CD4-positive, CD25-positive, alpha-beta regulatory T cell (primary cell): ENCODE data around the gene YEATS2. TPM values are rescaled to one million over a fixed set of nuclear protein-coding genes. Genes with fewer than 3 reads are reported as not detected.

ENCODE experiments used
- ATAC-seq, 2 donors: fragments of 150-1000 bp; cut with Tn5 transposase; one replicate each; pipeline ENCODE4 v1.10.0; 2021; ENCODE audit warnings: low read depth in 2 of 2, moderate number of reproducible peaks in 2 of 2, moderate library complexity in 1 of 2
- DNase-seq, 3 donors: peaks; one replicate each; pipeline versions ENCODE4 v3.0.0 to v3.0.0-alpha.2; 2012 to 2022; ENCODE audit warnings: mixed read lengths in 1 of 3
- H3K27ac ChIP-seq: one replicate; pipeline ENCODE4 v1.7.0; 2013; ENCODE audit warnings: mild to moderate bottlenecking, low read length; ENCODE audit not compliant: insufficient read depth, poor library complexity, severe bottlenecking
- H3K27me3 ChIP-seq: one replicate; pipeline ENCODE4 v1.7.0; 2013; ENCODE audit warnings: low read length; ENCODE audit not compliant: control insufficient read depth, insufficient read depth
- H3K36me3 ChIP-seq: one replicate; pipeline ENCODE4 v1.7.0; 2013; ENCODE audit warnings: mild to moderate bottlenecking, low read length, moderate library complexity; ENCODE audit not compliant: control insufficient read depth, insufficient read depth
- H3K4me1 ChIP-seq: 2 replicates; pipeline ENCODE4 v1.7.0; 2013; ENCODE audit warnings: mild to moderate bottlenecking, low read length; ENCODE audit not compliant: insufficient read depth, control insufficient read depth, poor library complexity, severe bottlenecking
- H3K4me3 ChIP-seq: one replicate; pipeline ENCODE4 v1.7.0; 2013; ENCODE audit warnings: low read depth, mild to moderate bottlenecking, low read length, moderate library complexity
- H3K9me3 ChIP-seq, 2 experiments: 1 replicate in 1 of 2; 2 replicates in 1 of 2; pipeline ENCODE4 v1.7.0; 2013; ENCODE audit warnings: low read length in 2 of 2, mild to moderate bottlenecking in 1 of 2, moderate library complexity in 1 of 2; ENCODE audit not compliant: control insufficient read depth in 2 of 2
- H3K27ac Mint-ChIP-seq, 3 donors: one replicate each; pipeline ENCODE4 v1.8.0; 2020 to 2022; ENCODE audit warnings: mild to moderate bottlenecking in 3 of 3, mixed read lengths in 3 of 3, moderate library complexity in 2 of 3
- H3K27me3 Mint-ChIP-seq: one replicate; pipeline ENCODE4 v1.8.0; 2022; ENCODE audit warnings: mild to moderate bottlenecking, mixed read lengths
- H3K36me3 Mint-ChIP-seq: one replicate; pipeline ENCODE4 v1.8.0; 2020; ENCODE audit warnings: mixed read lengths
- H3K4me1 Mint-ChIP-seq, 4 donors: one replicate each; pipeline ENCODE4 v1.8.0; 2020 to 2022; ENCODE audit warnings: mixed read lengths in 4 of 4, mild to moderate bottlenecking in 1 of 4
- H3K4me3 Mint-ChIP-seq, 4 donors: one replicate each; pipeline ENCODE4 v1.8.0; 2020 to 2022; ENCODE audit warnings: mild to moderate bottlenecking in 4 of 4, mixed read lengths in 4 of 4, moderate library complexity in 3 of 4
- H3K9me3 Mint-ChIP-seq, 7 donors: one replicate each; pipeline ENCODE4 v1.8.0; 2020 to 2022; ENCODE audit warnings: mixed read lengths in 7 of 7, mild to moderate bottlenecking in 3 of 7, moderate library complexity in 2 of 7
- polyA plus RNA-seq, 4 donors: library from polyadenylated mRNA; unstranded; fragments of 300-500 nt; fragmentation: Illumina TruSeq; gene quantifications; one replicate each; pipeline ENCODE4 v1.2.3, GENCODE V29; 2021
- total RNA-seq: library from RNA; stranded (reverse); gene quantifications from one replicate; pipeline ENCODE4 v1.2.3, GENCODE V29; 2022

Gene YEATS2
- total and polyA plus RNA-seq, 5 donors from 2014 or later, result 2.6 to 31.8 (median 3.5) TPM

DNA sequence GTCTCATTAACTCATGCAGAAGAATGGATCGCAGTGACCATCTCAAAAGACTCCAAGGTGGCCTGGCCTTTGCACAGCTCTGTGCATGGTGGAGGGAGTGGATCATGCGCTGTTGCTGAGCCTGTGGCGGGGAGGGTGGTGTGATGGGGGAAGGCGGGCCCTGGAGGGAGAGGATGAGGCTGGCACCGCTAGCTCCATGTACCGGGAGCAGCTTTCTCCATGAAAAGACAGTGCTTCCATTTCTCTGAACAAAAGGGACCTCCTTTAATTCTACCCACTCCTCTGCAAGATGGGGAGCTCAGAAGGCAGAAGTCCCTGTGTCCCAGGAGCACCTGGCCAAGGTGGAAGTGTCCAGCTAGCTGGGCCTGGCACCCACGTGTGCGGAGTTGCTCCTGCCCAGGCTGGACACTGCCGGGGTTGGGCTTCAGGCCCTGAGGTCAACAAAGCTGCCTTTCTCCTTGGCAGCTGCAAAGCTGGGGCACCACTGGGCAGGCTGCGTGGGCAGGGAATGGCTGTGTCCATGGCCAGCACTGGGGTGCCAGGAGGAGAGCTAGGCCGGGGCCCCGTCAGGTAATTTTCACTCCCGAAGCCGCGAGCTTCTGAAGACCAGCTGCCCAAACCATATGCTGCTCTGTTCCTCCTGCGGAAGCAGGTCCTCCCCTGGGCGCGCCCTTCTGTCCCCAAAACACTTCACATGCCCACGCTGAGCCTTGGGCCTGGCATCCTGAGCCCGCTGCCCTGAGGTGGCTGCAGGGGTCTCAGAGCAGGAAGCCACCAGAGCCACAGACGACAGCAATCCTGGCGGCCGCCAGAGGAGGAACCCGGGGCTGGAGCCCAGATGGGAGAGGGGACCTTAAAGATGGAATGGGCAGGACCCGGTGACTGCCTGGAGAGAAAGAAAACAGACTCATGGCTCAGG, 121.4 kb downstream of the YEATS2 start:
- peaks cover 3% of the 10 kb centered on the region for H3K27me3 ChIP-seq
- H3K36me3 ChIP-seq, result no peaks in the 10 kb centered on the region
- H3K9me3 Mint-ChIP-seq, result no peaks in the 10 kb centered on the region
- H3K4me1 ChIP-seq, result peaks cover 6% of the 10 kb centered on the region
- peaks cover 2 to 17% (median 6%) of the 10 kb centered on the region in 4 donors for H3K4me1 Mint-ChIP-seq
- ATAC-seq, result no peak
- no peak overlapping the region for H3K27ac ChIP-seq
- H3K4me3 ChIP-seq, result no peak overlapping the region
- H3K27ac Mint-ChIP-seq, result no peak overlapping the region
- peaks cover 4% of the 10 kb centered on the region for H3K36me3 Mint-ChIP-seq
- no peaks in the 10 kb centered on the region for H3K9me3 ChIP-seq
- H3K4me3 Mint-ChIP-seq, result no peak overlapping the region
- DNase-seq, result no peak
- H3K27me3 Mint-ChIP-seq, result peaks cover 9% of the 10 kb centered on the region

DNA sequence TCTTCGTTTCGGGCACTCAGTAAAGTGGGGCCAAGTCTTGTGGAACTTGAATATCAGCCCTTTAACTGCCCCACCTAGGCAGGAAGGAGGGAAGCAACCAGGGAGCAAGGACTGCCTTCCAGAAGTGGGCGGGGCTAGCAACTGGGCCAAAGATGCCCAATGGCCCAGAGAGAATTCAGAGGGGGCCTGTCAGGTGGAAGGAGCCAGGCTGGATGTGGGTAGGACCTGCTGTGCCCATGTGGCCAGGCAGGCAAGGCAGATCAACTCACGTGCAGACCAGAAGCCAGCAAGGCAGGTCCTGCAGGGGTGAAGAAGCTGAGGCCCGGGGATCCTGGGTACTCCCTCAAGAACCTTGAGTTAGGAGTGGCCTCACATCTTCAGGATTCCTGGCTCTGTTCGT, 122.2 kb downstream of the YEATS2 start:
- H3K4me1 ChIP-seq, result peaks cover 14% of the 10 kb centered on the region
- ATAC-seq (no peak), DNase-seq (no peak)
- Mint-ChIP-seq H3K27me3 (peaks cover 14% of the 10 kb centered on the region), H3K9me3 (no peaks in the 10 kb centered on the region), H3K27ac (no peak overlapping the region), H3K4me1 (peaks cover 8 to 17% (median 12%) of the 10 kb centered on the region in 4 donors), H3K36me3 (peaks cover 4% of the 10 kb centered on the region), H3K4me3 (peak overlapping the region in 1 of 4 donors; percentile 64)
- H3K27ac ChIP-seq, result no peak overlapping the region
- H3K9me3 ChIP-seq, result no peaks in the 10 kb centered on the region
- peaks cover 6% of the 10 kb centered on the region for H3K27me3 ChIP-seq
- H3K36me3 ChIP-seq, result no peaks in the 10 kb centered on the region
- H3K4me3 ChIP-seq, result no peak overlapping the region

DNA sequence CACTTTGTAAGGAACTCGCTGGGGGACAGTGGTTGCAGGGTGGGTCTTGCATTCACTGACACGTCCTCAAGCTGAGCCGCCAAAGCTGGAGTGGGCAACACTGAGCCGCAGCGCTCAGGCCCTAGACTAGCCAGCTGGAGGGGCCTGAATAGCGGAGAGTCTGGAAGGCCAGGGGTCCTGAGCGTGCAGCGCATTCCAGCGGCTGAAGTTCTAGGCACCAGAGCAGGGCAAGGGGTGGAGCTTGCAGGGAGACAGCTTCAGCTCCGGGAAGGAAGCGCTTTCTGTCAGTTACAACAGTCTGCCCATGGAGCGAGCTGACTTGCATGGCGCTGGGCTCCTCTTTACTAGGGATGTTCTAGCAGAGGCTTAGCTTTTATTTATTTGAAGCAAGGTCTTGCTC, 125.0 kb downstream of the YEATS2 start:
- Histone ChIP-seq H3K27ac (no peak overlapping the region), H3K9me3 (no peaks in the 10 kb centered on the region), H3K27me3 (peaks cover 6% of the 10 kb centered on the region), H3K36me3 (no peaks in the 10 kb centered on the region), H3K4me1 (peaks cover 15% of the 10 kb centered on the region), H3K4me3 (no peak overlapping the region)
- Mint-ChIP-seq H3K36me3 (peaks cover 3% of the 10 kb centered on the region), H3K4me1 (peaks cover 8 to 22% (median 13%) of the 10 kb centered on the region in 4 donors), H3K27me3 (peaks cover 20% of the 10 kb centered on the region), H3K4me3 (no peak overlapping the region), H3K27ac (no peak overlapping the region), H3K9me3 (no peaks in the 10 kb centered on the region)
- DNase-seq (no peak), ATAC-seq (no peak)

DNA sequence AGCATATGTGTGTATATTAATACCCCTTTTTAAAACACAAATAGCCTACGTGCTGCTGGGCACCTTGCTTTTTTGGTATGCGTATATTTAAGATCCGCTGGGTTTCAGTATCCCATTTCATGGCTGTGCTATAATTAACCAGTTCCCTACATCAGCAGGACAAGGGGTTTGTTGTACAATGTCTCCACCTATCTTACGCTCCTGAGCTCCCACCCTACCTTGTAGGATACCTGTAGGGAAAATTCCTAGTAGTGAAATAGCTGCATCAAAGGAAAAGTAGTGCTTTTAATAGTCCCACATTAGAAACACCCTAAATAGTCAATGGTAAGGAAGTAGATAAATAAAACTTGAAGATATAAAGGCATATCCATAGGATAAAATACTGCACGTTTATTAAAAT, 126.4 kb downstream of the YEATS2 start:
- H3K27ac Mint-ChIP-seq, result peak overlapping the region in 1 of 3 donors; percentile 55

DNA sequence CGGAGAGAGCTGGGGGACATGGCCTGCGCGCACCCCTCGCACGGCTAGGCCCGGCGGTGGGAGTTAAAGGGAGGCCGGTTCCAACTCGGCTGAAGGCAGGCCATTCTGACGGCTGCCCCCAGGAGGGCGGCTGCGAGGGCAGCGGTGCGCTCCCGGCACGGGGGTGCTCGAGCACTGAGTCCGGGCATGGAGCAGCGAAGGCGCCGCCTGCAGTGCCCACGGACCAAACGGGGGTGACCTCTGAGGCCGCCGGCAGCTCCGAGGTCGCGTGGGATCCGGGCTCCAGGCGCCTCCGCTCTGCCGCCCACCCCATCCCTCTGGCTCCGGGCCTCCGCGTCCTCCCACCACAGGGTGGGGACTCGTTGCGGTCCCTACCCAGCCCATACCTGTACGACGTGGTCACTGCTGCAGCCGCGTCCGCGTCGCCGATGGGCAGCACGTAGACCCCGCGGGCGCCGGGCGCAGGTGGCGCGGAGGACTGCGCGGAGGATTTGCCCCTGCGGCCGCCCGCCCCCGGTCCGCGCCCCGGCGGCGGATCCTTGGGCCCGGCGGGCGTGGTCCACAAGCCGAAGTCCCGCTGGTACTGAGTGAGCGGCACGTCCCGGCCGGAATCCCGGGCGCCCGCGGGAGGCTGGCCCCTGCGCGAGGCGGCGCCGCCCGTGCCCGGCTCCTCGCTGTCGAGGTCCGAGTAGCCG, 127.3 kb downstream of the YEATS2 start:
- no peak overlapping the region for H3K27ac ChIP-seq
- peaks cover 20% of the 10 kb centered on the region for H3K36me3 Mint-ChIP-seq
- H3K36me3 ChIP-seq, result peaks cover 14% of the 10 kb centered on the region
- no peak overlapping the region for H3K27ac Mint-ChIP-seq
- H3K4me3 Mint-ChIP-seq, result peak overlapping the region; percentile 71 to 86 (median 80)
- H3K27me3 ChIP-seq, result peaks cover 6% of the 10 kb centered on the region
- H3K9me3 ChIP-seq, result no peaks in the 10 kb centered on the region
- H3K27me3 Mint-ChIP-seq, result peaks cover 20% of the 10 kb centered on the region
- H3K4me1 ChIP-seq, result peaks cover 15% of the 10 kb centered on the region
- DNase-seq (peak in 2 of 3 donors; percentile 9 to 28), ATAC-seq (peak; percentile 26 to 28)
- H3K9me3 Mint-ChIP-seq, result no peaks in the 10 kb centered on the region
- peaks cover 8 to 22% (median 13%) of the 10 kb centered on the region in 4 donors for H3K4me1 Mint-ChIP-seq
- H3K4me3 ChIP-seq, result no peak overlapping the region

More for the DNA sequence above, 126.4 kb downstream of the YEATS2 start:
- no peak for DNase-seq
- H3K27me3 ChIP-seq, result peaks cover 6% of the 10 kb centered on the region
- no peak overlapping the region for H3K27ac ChIP-seq
- peak overlapping the region; percentile 48 for H3K4me3 ChIP-seq
- no peak for ATAC-seq
- Mint-ChIP-seq H3K4me3 (peak overlapping the region; percentile 71 to 86 (median 80)), H3K4me1 (peaks cover 8 to 22% (median 13%) of the 10 kb centered on the region in 4 donors), H3K36me3 (peaks cover 12% of the 10 kb centered on the region), H3K9me3 (no peaks in the 10 kb centered on the region), H3K27me3 (peaks cover 20% of the 10 kb centered on the region)
- no peaks in the 10 kb centered on the region for H3K9me3 ChIP-seq
- H3K36me3 ChIP-seq, result peaks cover 5% of the 10 kb centered on the region
- H3K4me1 ChIP-seq, result peaks cover 15% of the 10 kb centered on the region

DNA sequence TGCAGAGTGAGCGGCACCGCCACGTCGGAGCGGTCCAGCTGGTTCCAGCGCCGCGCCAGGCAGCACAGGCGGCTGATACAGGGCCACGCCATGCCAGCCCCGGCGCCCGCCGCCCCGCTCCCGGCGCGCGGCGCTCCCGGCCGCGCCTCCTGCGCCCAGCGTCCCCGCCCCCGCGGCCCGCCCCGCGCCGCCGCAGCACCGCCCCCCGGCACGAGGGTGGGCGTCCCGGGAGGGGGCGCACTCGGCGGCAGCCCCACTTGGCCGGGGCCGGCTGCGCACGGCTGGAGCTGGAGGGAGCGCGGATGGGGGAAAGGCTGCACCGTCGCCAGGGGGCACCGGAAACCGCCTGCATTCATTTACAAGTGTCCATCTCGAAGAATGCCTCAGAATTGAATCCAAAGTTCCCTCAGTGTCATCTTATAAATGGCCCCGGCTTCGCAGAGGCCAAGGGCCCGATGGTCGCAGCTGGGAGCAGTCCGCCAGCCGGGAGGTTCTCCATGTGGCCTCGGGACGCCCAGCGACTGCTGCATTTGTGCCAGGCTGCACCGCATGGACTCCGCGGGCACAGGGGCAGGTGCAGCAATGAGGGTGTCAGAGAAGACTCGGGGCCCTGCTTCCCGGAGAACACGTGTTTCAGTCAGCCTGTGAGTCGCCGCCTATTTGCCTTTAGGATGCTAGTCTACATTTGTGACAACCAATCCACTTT, 128.0 kb downstream of the YEATS2 start, which contains the start of gene MAP6D1:
Gene MAP6D1, minus strand, starts transcription at position 122 of the 706 bp plus-strand sequence. Its CDS starts 30 bp downstream, at position 92.
- H3K4me3 Mint-ChIP-seq, result peak within 1 kb of the TSS; percentile 77 to 89 (median 80)
- Histone ChIP-seq H3K4me3 (peak within 1 kb of the TSS; percentile 48), H3K4me1 (peaks cover 15% of the 10 kb centered on the region), H3K27ac (no peak within 1 kb of the TSS), H3K36me3 (peaks cover 19% of the 10 kb centered on the region), H3K9me3 (no peaks in the 10 kb centered on the region), H3K27me3 (peaks cover 6% of the 10 kb centered on the region)
- H3K36me3 Mint-ChIP-seq, result peaks cover 25% of the 10 kb centered on the region
- H3K27ac Mint-ChIP-seq, result peak within 1 kb of the TSS in 1 of 3 donors; percentile 55
- H3K9me3 Mint-ChIP-seq, result no peaks in the 10 kb centered on the region
- H3K4me1 Mint-ChIP-seq, result peaks cover 8 to 22% (median 13%) of the 10 kb centered on the region in 4 donors
- DNase-seq (peak; percentile 10 to 28 (median 24)), ATAC-seq (peak; percentile 41 to 50)
- H3K27me3 Mint-ChIP-seq, result peaks cover 20% of the 10 kb centered on the region
